Globus pallidus (tissue), 1 donor: ENCODE results near the gene PHLDB3.
"Not testable (repeated sequence)": the region's sequence is repeated elsewhere in the genome, so short reads cannot be mapped to it uniquely, and the experiment has no call there.

ENCODE experiments used
- DNase-seq: peaks from one replicate; pipeline ENCODE4 v3.0.0-alpha.2; 2015; ENCODE audit warnings: low spot score

PHLDB3 gene

GRCh38 chr19:43504426-43505185 is at the start of gene PHLDB3:
Gene PHLDB3 (minus strand): TSS chr19:43504746. CDS start chr19:43504118, 628 bp downstream.
- no peak for DNase-seq

- no peak for DNase-seq
Measured at GRCh38 chr19:43553656-43554055, 49.1 kb upstream of the PHLDB3 start.

GRCh38 chr19:43552616-43553015 is 48.1 kb upstream of the PHLDB3 start:
- DNase-seq = no peak

- DNase-seq = no peak
Measured at GRCh38 chr19:43552198-43552450, 47.6 kb upstream of the PHLDB3 start.

GRCh38 chr19:43551399-43552197 is 47.1 kb upstream of the PHLDB3 start:
- no peak for DNase-seq

- no peak for DNase-seq
Measured at GRCh38 chr19:43548706-43549105, 44.2 kb upstream of the PHLDB3 start.

- not testable (repeated sequence) for DNase-seq
Measured at GRCh38 chr19:43547926-43548325, 43.4 kb upstream of the PHLDB3 start.

- DNase-seq = no peak
Measured at GRCh38 chr19:43546581-43546980, 42.0 kb upstream of the PHLDB3 start.

GRCh38 chr19:43545981-43546380 is 41.4 kb upstream of the PHLDB3 start:
- no peak for DNase-seq

GRCh38 chr19:43545276-43545675 is 40.7 kb upstream of the PHLDB3 start:
- DNase-seq = no peak

GRCh38 chr19:43544077-43544476 is 39.5 kb upstream of the PHLDB3 start:
- no peak for DNase-seq

GRCh38 chr19:43541920-43542650 is 37.5 kb upstream of the PHLDB3 start:
- no peak for DNase-seq

GRCh38 chr19:43540381-43540780 is 35.8 kb upstream of the PHLDB3 start:
- DNase-seq = no peak

- DNase-seq = no peak
Measured at GRCh38 chr19:43538922-43539321, 34.4 kb upstream of the PHLDB3 start.

- peak; percentile 66 for DNase-seq
Measured at GRCh38 chr19:43534816-43535761, 30.5 kb upstream of the PHLDB3 start.

- DNase-seq = no peak
Measured at GRCh38 chr19:43534305-43534815, 29.8 kb upstream of the PHLDB3 start.

- peak; percentile 95 for DNase-seq
Measured at GRCh38 chr19:43533546-43534304, 29.2 kb upstream of the PHLDB3 start.

- DNase-seq = peak; percentile 94
Measured at GRCh38 chr19:43532962-43533545, 28.5 kb upstream of the PHLDB3 start, which contains the start of gene ZNF575. Gene ZNF575 (plus strand): TSS chr19:43533188. CDS start chr19:43534423, 1,235 bp downstream.

GRCh38 chr19:43532571-43532961 is 28.0 kb upstream of the PHLDB3 start:
- DNase-seq = no peak
